Neural progenitor cell (in vitro differentiated cells): ENCODE measurements around the gene IL6. TPM values are rescaled to one million over a fixed set of nuclear protein-coding genes. Genes with fewer than 3 reads are reported as not detected.

Source experiments
- DNase-seq: peaks from one replicate; pipeline ENCODE4 v3.0.0-alpha.2; 2016; ENCODE audit warnings: low spot score
- H2AFZ ChIP-seq: fragments of 200-600 bp; sonication (generic); replicated peaks from 2 replicates; pipeline ENCODE4 v1.6.1; 2016; ENCODE audit warnings: antibody characterized with exemption
- H3F3A ChIP-seq: fragments of 200-600 bp; sonication (generic); 2 replicates; pipeline ENCODE4 v1.6.1; 2016; ENCODE audit warnings: antibody characterized with exemption, low read depth
- H3K27ac ChIP-seq: fragments of 200-600 bp; sonication (generic); 2 replicates; pipeline ENCODE4 v1.5.1; 2016; ENCODE audit warnings: mild to moderate bottlenecking
- H3K27me3 ChIP-seq: fragments of 200-600 bp; sonication (generic); 2 replicates; pipeline ENCODE4 v1.6.1; 2016; ENCODE audit warnings: mild to moderate bottlenecking, moderate library complexity
- H3K36me3 ChIP-seq: fragments of 200-600 bp; sonication (generic); 2 replicates; pipeline ENCODE4 v1.5.1; 2016
- H3K4me1 ChIP-seq: fragments of 200-600 bp; sonication (generic); 2 replicates; pipeline ENCODE4 v1.6.1; 2016; ENCODE audit warnings: mixed run types
- H3K4me2 ChIP-seq: fragments of 200-600 bp; sonication (generic); 2 replicates; pipeline ENCODE4 v1.6.1; 2016
- H3K4me3 ChIP-seq: fragments of 200-600 bp; sonication (generic); 2 replicates; pipeline ENCODE4 v1.5.1; 2016
- H3K79me2 ChIP-seq: fragments of 200-600 bp; sonication (generic); 2 replicates; pipeline ENCODE4 v1.6.1; 2016; ENCODE audit warnings: low read depth
- H3K9ac ChIP-seq: fragments of 200-600 bp; sonication (generic); 2 replicates; pipeline ENCODE4 v1.6.1; 2016
- H3K9me3 ChIP-seq: fragments of 200-600 bp; sonication (generic); 2 replicates; pipeline ENCODE4 v1.5.1; 2016; ENCODE audit warnings: low read depth
- H4K20me1 ChIP-seq: fragments of 200-600 bp; sonication (generic); 2 replicates; pipeline ENCODE4 v1.6.1; 2016; ENCODE audit warnings: low read depth
- H3K27ac Mint-ChIP-seq: 3 replicates; pipeline ENCODE4 v1.8.0; 2021; ENCODE audit warnings: mixed read lengths
- H3K27me3 Mint-ChIP-seq: 2 replicates; pipeline ENCODE4 v1.8.0; 2022; ENCODE audit warnings: low read depth, mild to moderate bottlenecking, inconsistent platforms, moderate library complexity, mixed read lengths; ENCODE audit not compliant: insufficient read depth
- H3K36me3 Mint-ChIP-seq: 3 replicates; pipeline ENCODE4 v1.8.0; 2021; ENCODE audit warnings: mixed read lengths
- H3K4me1 Mint-ChIP-seq: 3 replicates; pipeline ENCODE4 v1.8.0; 2021; ENCODE audit warnings: mixed read lengths
- H3K4me3 Mint-ChIP-seq: 3 replicates; pipeline ENCODE4 v1.8.0; 2021; ENCODE audit warnings: mild to moderate bottlenecking, moderate library complexity, mixed read lengths
- H3K9me3 Mint-ChIP-seq: 3 replicates; pipeline ENCODE4 v1.8.0; 2020; ENCODE audit warnings: mixed read lengths
- CTCF ChIP-seq: fragments of 200-600 bp; sonication (generic); IDR thresholded peaks from 2 replicates; pipeline ENCODE4 v1.5.1; 2017; ENCODE audit warnings: antibody characterized with exemption, mild to moderate bottlenecking
- EZH2 ChIP-seq: fragments of 200-600 bp; sonication (generic); IDR thresholded peaks from 2 replicates; pipeline ENCODE4 v1.6.1; 2017; ENCODE audit warnings: antibody characterized with exemption, mild to moderate bottlenecking, moderate library complexity
- EZH2phosphoT487 ChIP-seq: fragments of 200-600 bp; sonication (generic); IDR thresholded peaks from 2 replicates; pipeline ENCODE4 v1.6.1; 2017; ENCODE audit warnings: antibody characterized with exemption
- total RNA-seq: library from RNA; depleted of rRNA; stranded (reverse); fragments of >200 nt; gene quantifications from 2 replicates; pipeline ENCODE4 v1.2.3, GENCODE V29; 2015; ENCODE audit warnings: low replicate concordance

IL6 gene
- total RNA-seq, 1 donor from 2014 or later, result not detected

GRCh38 chr7:22681312-22681711 is 45.7 kb upstream of the IL6 start:
- H3K9me3 ChIP-seq, result no peaks in the 10 kb centered on the region
- H3K9ac ChIP-seq, result no peak overlapping the region
- Mint-ChIP-seq H3K4me3 (no peak overlapping the region), H3K4me1 (no peaks in the 10 kb centered on the region), H3K27ac (no peak overlapping the region), H3K27me3 (no peaks in the 10 kb centered on the region), H3K36me3 (no peaks in the 10 kb centered on the region), H3K9me3 (no peaks in the 10 kb centered on the region)
- H3K36me3 ChIP-seq, result no peaks in the 10 kb centered on the region
- H3K4me1 ChIP-seq, result no peaks in the 10 kb centered on the region
- TF ChIP-seq CTCF (no peak), EZH2 (no peak), EZH2phosphoT487 (no peak)
- H3K27me3 ChIP-seq, result no peaks in the 10 kb centered on the region
- no peaks in the 10 kb centered on the region for H3F3A ChIP-seq
- no peaks in the 10 kb centered on the region for H3K79me2 ChIP-seq
- H3K27ac ChIP-seq, result no peak overlapping the region
- no peak for DNase-seq
- no peak overlapping the region for H2AFZ ChIP-seq
- H3K4me2 ChIP-seq, result no peak overlapping the region
- no peak overlapping the region for H3K4me3 ChIP-seq
- no peaks in the 10 kb centered on the region for H4K20me1 ChIP-seq

- Histone ChIP-seq H3K4me2 (no peak overlapping the region), H2AFZ (no peak overlapping the region), H3K9me3 (no peaks in the 10 kb centered on the region), H3K36me3 (no peaks in the 10 kb centered on the region), H3K4me1 (no peaks in the 10 kb centered on the region), H3K79me2 (no peaks in the 10 kb centered on the region), H3F3A (no peaks in the 10 kb centered on the region), H3K9ac (no peak overlapping the region), H3K27ac (no peak overlapping the region), H3K27me3 (no peaks in the 10 kb centered on the region), H3K4me3 (no peak overlapping the region), H4K20me1 (no peaks in the 10 kb centered on the region)
- no peaks in the 10 kb centered on the region for H3K9me3 Mint-ChIP-seq
- H3K27ac Mint-ChIP-seq, result no peak overlapping the region
- DNase-seq, result no peak
- H3K4me1 Mint-ChIP-seq, result no peaks in the 10 kb centered on the region
- TF ChIP-seq EZH2 (no peak), EZH2phosphoT487 (no peak), CTCF (no peak)
- H3K4me3 Mint-ChIP-seq, result no peak overlapping the region
- H3K27me3 Mint-ChIP-seq, result no peaks in the 10 kb centered on the region
- H3K36me3 Mint-ChIP-seq, result no peaks in the 10 kb centered on the region
Observed at GRCh38 chr7:22681852-22682657, 44.9 kb upstream of the IL6 start.

GRCh38 chr7:22683379-22683778 is 43.6 kb upstream of the IL6 start:
- Histone ChIP-seq H3K9ac (no peak overlapping the region), H3K9me3 (no peaks in the 10 kb centered on the region), H3K4me2 (no peak overlapping the region), H2AFZ (no peak overlapping the region), H3K27ac (no peak overlapping the region), H3K36me3 (no peaks in the 10 kb centered on the region), H3K27me3 (no peaks in the 10 kb centered on the region), H3K4me3 (no peak overlapping the region), H3F3A (no peaks in the 10 kb centered on the region), H3K79me2 (no peaks in the 10 kb centered on the region), H3K4me1 (no peaks in the 10 kb centered on the region), H4K20me1 (no peaks in the 10 kb centered on the region)
- no peaks in the 10 kb centered on the region for H3K4me1 Mint-ChIP-seq
- no peak overlapping the region for H3K4me3 Mint-ChIP-seq
- H3K9me3 Mint-ChIP-seq, result no peaks in the 10 kb centered on the region
- H3K36me3 Mint-ChIP-seq, result no peaks in the 10 kb centered on the region
- no peak for DNase-seq
- no peaks in the 10 kb centered on the region for H3K27me3 Mint-ChIP-seq
- TF ChIP-seq CTCF, result no peak
- TF ChIP-seq EZH2phosphoT487, result no peak
- no peak for TF ChIP-seq EZH2
- H3K27ac Mint-ChIP-seq, result no peak overlapping the region
